Measurements from ENCODE around the gene RUNX1.

DNA sequence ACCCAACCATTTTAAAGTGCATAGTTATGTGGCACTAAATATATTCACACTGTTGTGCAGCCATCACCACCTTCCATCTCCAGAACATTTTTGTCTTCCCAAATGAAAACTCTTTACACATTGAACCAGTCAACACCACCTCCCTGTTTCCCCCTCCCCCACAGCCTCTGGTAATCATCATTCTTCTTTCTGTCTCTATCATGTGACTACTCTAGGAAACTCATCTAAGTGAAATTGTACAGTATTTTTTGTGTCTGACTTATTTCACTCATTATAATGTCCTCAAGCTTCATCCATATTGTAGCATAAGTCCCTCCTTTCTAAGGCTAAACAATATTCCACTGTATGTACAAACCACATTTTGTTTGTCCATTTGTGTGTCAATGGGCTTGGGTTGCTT lies 128.0 kb downstream of the RUNX1 start:
- TF ChIP-seq POLR2A (IDR thresholded peaks at IDR 0.05; ENCODE audit: low read length) (no peak), GATA1 (IDR thresholded peaks at IDR 0.05; ENCODE audit: low read depth, low read length) (no peak)

Measured in erythroblast (primary cell).